GM12878 (cell line): ENCODE data around the gene TDO2. TPM values are rescaled to one million over a fixed set of nuclear protein-coding genes. Genes with fewer than 3 reads are reported as not detected.

Experiments used
- ATAC-seq: fragments of 200-7000 bp; cut with Tn5 transposase; 3 replicates; pipeline ENCODE4 v1.9.1; 2020; ENCODE audit warnings: mild to moderate bottlenecking, moderate library complexity
- BruUV-seq: library from RNA; stranded (reverse); fragments of 400-500 nt; replicated peaks from 2 replicates; lab custom pipeline; 2021; lab: Mats Ljungman, UMichigan
- CTCF ChIA-PET: fragments of 300-600 bp; sonication (Branson Sonifier 250); formaldehyde crosslinking; extraction: SDS; loops from one replicate; lab custom pipeline; 2021; ENCODE audit warnings: inconsistent platforms; lab: Yijun Ruan, JAX
- POLR2A ChIA-PET: fragments of 350-600 bp; formaldehyde crosslinking; extraction: SDS; loops from one replicate; lab custom pipeline; 2021; ENCODE audit warnings: inconsistent platforms; lab: Charles Lee
- RAD21 ChIA-PET: fragments of 300-600 bp; sonication (Branson Sonifier 250); formaldehyde crosslinking; loops from one replicate; lab custom pipeline; 2023; ENCODE audit warnings: antibody characterized with exemption; ENCODE audit not compliant: unreplicated experiment; lab: Charles Lee
- SMC1A ChIA-PET: fragments of 300-600 bp; sonication (Branson Sonifier 250); formaldehyde crosslinking; loops from one replicate; lab custom pipeline; 2023; ENCODE audit not compliant: unreplicated experiment, uncharacterized antibody; lab: Charles Lee
- DNase-seq: peaks from one replicate; pipeline ENCODE4 v3.0.0-alpha.2; 2011; ENCODE audit warnings: low read depth, low spot score
- FAIRE-seq: peaks from 3 replicates; lab custom pipeline; 2011; peaks lifted over from hg19 to GRCh38; lab: Jason Lieb, UNC
- H2AFZ ChIP-seq: 2 replicates; pipeline ENCODE4 v1.6.0; 2011; ENCODE audit warnings: low read depth, low read length, control low read depth; ENCODE audit not compliant: control insufficient read depth
- H3K27ac ChIP-seq: 2 replicates; pipeline ENCODE4 v1.5.1; 2011; ENCODE audit warnings: control low read depth; ENCODE audit not compliant: control insufficient read depth, insufficient read depth
- H3K27me3 ChIP-seq, 2 experiments: replicated peaks in 1 of 2; 2 replicates each; pipeline versions ENCODE4 v1.6.0 to v1.6.1; 2011; ENCODE audit warnings: low read length in 1 of 2; ENCODE audit not compliant: control insufficient read depth in 2 of 2, insufficient read depth in 2 of 2
- H3K36me3 ChIP-seq, 2 experiments: 2 replicates each; pipeline ENCODE4 v1.5.1; 2011; ENCODE audit warnings: low read length in 1 of 2; ENCODE audit not compliant: control insufficient read depth in 2 of 2, insufficient read depth in 2 of 2
- H3K4me1 ChIP-seq: 2 replicates; pipeline ENCODE4 v1.6.1; 2011; ENCODE audit warnings: mild to moderate bottlenecking, low read length, moderate library complexity, mixed read lengths; ENCODE audit not compliant: control insufficient read depth, insufficient read depth
- H3K4me2 ChIP-seq: 2 replicates; pipeline ENCODE4 v1.6.0; 2011; ENCODE audit warnings: control low read depth; ENCODE audit not compliant: control insufficient read depth, insufficient read depth
- H3K4me3 ChIP-seq: fragments of 200-600 bp; sonication (generic); 2 replicates; pipeline ENCODE4 v1.5.1; 2016
- H3K79me2 ChIP-seq: 2 replicates; pipeline ENCODE4 v1.6.0; 2011; ENCODE audit warnings: low read length; ENCODE audit not compliant: control insufficient read depth, insufficient read depth
- H3K9ac ChIP-seq: 2 replicates; pipeline ENCODE4 v1.8.0; 2011; ENCODE audit warnings: low read length, control low read depth, mixed read lengths; ENCODE audit not compliant: control insufficient read depth, insufficient read depth
- H3K9me3 ChIP-seq: replicated peaks from 3 replicates; pipeline ENCODE4 v1.5.1; 2011; ENCODE audit warnings: mild to moderate bottlenecking, low read length; ENCODE audit not compliant: control insufficient read depth, insufficient read depth
- H4K20me1 ChIP-seq: 2 replicates; pipeline ENCODE4 v1.6.0; 2011; ENCODE audit not compliant: control insufficient read depth, insufficient read depth
- CBFB ChIP-seq: IDR thresholded peaks from 2 replicates; pipeline ENCODE4 v1.6.1; 2016; ENCODE audit warnings: antibody characterized with exemption, low read depth
- CBX3 ChIP-seq: fragments of 200-600 bp; sonication (generic); IDR thresholded peaks from 2 replicates; pipeline ENCODE4 v1.6.1; 2016; ENCODE audit warnings: low read depth, borderline replicate concordance
- CUX1 ChIP-seq: IDR thresholded peaks from 2 replicates; pipeline ENCODE4 v1.6.1; 2012; ENCODE audit warnings: improper control_type of control experiment, low read depth, low read length; ENCODE audit not compliant: insufficient replicate concordance
- HDGF ChIP-seq: fragments of 450-650 bp; IDR thresholded peaks from 2 replicates; pipeline ENCODE4 v1.6.1; 2016; ENCODE audit warnings: antibody characterized with exemption
- MXI1 ChIP-seq: fragments of 150-350 bp; IDR thresholded peaks from 2 replicates; pipeline ENCODE4 v1.6.1; 2011; ENCODE audit warnings: low read depth, mild to moderate bottlenecking, inconsistent platforms, low read length, improper control_type of control experiment
- PBX3 ChIP-seq: IDR thresholded peaks from 2 replicates; pipeline ENCODE4 v1.6.1; 2011; ENCODE audit warnings: mild to moderate bottlenecking, low read depth, low read length, moderate library complexity; ENCODE audit not compliant: insufficient replicate concordance
- RFX5 ChIP-seq: IDR thresholded peaks from 2 replicates; pipeline ENCODE4 v1.6.1; 2011; ENCODE audit warnings: low read depth, low read length, improper control_type of control experiment
- SIX5 ChIP-seq: IDR thresholded peaks from 2 replicates; pipeline ENCODE4 v1.6.1; 2011; ENCODE audit warnings: mild to moderate bottlenecking, low read depth, low read length, moderate library complexity; ENCODE audit not compliant: severe bottlenecking
- SREBF2 ChIP-seq: IDR thresholded peaks from 2 replicates; pipeline ENCODE4 v1.6.1; 2012; ENCODE audit warnings: mild to moderate bottlenecking, low read length
- ZNF622 ChIP-seq: fragments of 450-650 bp; IDR thresholded peaks from 2 replicates; pipeline ENCODE4 v1.6.1; 2017; ENCODE audit warnings: mild to moderate bottlenecking, inconsistent platforms
- WGBS: methylation state at CpG from one replicate; pipeline ENCODE4 v1.1.6; 2016; ENCODE audit warnings: low lambda C conversion rate; ENCODE audit not compliant: insufficient replicate concordance, insufficient coverage; ENCODE audit errors: missing lambda C conversion rate; 5-methylcytosine and 5-hydroxymethylcytosine counted together
- in situ Hi-C: fragments of 300-500 bp; cut with MboI; formaldehyde crosslinking; loops from 9 replicates; pipeline ENCODE4 v1.14.3; 2018; ENCODE audit warnings: mixed read lengths
- intact Hi-C: fragments of 100-400 bp; cut with micrococcal nuclease; formaldehyde crosslinking; loops from one replicate; pipeline ENCODE4 v1.14.2; 2022; ENCODE audit not compliant: unreplicated experiment
- polyA plus RNA-seq, 11 experiments: library from polyadenylated mRNA; depleted of rRNA in 4 of 11; unstranded in 6 of 11; stranded (reverse) in 5 of 11; fragments of >200 nt; fragmentation: Nextera tagmentation in 4 of 11; fragmentation: Illumina TruSeq in 1 of 11; extraction: Ambion mirVana in 4 of 11; extraction: Trizol in 1 of 11; gene quantifications; 1 replicate in 1 of 11; 2 replicates in 10 of 11; pipeline versions ENCODE4 v1.2.1 to v1.2.3, GENCODE V29; 2011 to 2016; ENCODE audit warnings: inconsistent platforms in 2 of 11, missing spikeins in 2 of 11, low read depth in 1 of 11
- total RNA-seq, 4 experiments: library from RNA; depleted of rRNA in 3 of 4; stranded (reverse); fragments of >200 nt in 3 of 4; fragmentation: Illumina TruSeq in 1 of 4; extraction: Trizol in 1 of 4; gene quantifications; 2 replicates each; pipeline versions ENCODE4 v1.2.1 to v1.2.3, GENCODE V29; 2013 to 2021
- TF ChIP-seq, protein P1 (sequence below): IDR thresholded peaks from 2 replicates; pipeline ENCODE4 v1.6.1; 2012; ENCODE audit warnings: mild to moderate bottlenecking, low read depth, low read length
- TF ChIP-seq, protein P2 (sequence below): IDR thresholded peaks from 2 replicates; pipeline ENCODE4 v1.6.1; 2012; ENCODE audit warnings: low read depth, low read length, improper control_type of control experiment

Gene TDO2
- total and polyA plus RNA-seq, 10 of the 15 experiments (the other 5 are each of a cell fraction or from before 2014, with no cell fraction given): 0.12 to 1.5 (median 0.23) TPM; not detected in 1

DNA sequence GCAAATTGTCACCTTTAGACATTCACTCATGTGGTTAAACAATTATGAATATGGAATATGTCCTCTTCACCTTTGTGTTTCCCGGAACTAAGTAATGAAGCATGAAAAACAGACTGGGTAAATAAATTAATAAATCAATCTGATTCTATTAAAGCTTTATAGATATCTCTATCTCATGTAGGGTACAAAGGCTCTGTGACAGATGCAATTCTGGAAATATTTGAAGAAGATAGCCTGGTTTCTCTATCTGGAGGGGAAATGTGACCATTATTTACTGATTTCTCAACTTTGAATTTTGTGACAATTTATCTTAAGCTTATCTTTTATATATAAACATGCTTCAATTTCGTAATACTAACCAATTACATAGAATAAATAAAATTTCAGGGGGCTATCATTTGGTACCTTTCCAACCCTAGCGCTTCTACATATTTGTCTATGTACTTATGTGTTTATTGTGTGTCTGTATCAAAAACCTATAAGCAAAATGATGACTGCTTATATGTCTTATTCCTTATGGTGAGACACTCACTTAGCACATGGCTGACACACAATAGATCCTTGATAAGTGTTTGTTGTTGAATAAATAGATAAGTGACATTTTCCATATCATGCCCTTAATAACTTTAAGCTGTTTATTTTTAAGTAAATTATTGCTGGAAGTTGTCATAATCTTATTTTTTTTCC, 40.3 kb downstream of the TDO2 start:
- in situ Hi-C loops (no loop called here), intact Hi-C loops (no loop called here)
- SMC1A ChIA-PET: interaction anchor here (1.0 to 2.2 kb wide), 5 partner anchors 9 to 501 kb away, joined by 3 to 11 read pairs (median 3); partner anchors contain the start of gene CTSO
- H3K9me3 ChIP-seq: no peaks in the 10 kb centered on the region
- no peak overlapping the region for H3K9ac ChIP-seq
- no peak overlapping the region for H3K4me2 ChIP-seq
- no peaks in the 10 kb centered on the region for H3K36me3 ChIP-seq
- no TSS peak for BruUV-seq
- no peak overlapping the region for H3K4me3 ChIP-seq
- 63% methylated on average over 3 of the region's 3 CpGs for WGBS
- no peak overlapping the region for H2AFZ ChIP-seq
- DNase-seq: no peak
- no peaks in the 10 kb centered on the region for H3K4me1 ChIP-seq
- H3K27ac ChIP-seq: no peak overlapping the region
- TF ChIP-seq HDGF: no peak
- TF ChIP-seq PBX3: no peak
- TF ChIP-seq, protein P1, sequence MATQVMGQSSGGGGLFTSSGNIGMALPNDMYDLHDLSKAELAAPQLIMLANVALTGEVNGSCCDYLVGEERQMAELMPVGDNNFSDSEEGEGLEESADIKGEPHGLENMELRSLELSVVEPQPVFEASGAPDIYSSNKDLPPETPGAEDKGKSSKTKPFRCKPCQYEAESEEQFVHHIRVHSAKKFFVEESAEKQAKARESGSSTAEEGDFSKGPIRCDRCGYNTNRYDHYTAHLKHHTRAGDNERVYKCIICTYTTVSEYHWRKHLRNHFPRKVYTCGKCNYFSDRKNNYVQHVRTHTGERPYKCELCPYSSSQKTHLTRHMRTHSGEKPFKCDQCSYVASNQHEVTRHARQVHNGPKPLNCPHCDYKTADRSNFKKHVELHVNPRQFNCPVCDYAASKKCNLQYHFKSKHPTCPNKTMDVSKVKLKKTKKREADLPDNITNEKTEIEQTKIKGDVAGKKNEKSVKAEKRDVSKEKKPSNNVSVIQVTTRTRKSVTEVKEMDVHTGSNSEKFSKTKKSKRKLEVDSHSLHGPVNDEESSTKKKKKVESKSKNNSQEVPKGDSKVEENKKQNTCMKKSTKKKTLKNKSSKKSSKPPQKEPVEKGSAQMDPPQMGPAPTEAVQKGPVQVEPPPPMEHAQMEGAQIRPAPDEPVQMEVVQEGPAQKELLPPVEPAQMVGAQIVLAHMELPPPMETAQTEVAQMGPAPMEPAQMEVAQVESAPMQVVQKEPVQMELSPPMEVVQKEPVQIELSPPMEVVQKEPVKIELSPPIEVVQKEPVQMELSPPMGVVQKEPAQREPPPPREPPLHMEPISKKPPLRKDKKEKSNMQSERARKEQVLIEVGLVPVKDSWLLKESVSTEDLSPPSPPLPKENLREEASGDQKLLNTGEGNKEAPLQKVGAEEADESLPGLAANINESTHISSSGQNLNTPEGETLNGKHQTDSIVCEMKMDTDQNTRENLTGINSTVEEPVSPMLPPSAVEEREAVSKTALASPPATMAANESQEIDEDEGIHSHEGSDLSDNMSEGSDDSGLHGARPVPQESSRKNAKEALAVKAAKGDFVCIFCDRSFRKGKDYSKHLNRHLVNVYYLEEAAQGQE: no peak
- TF ChIP-seq MXI1: no peak
- no peak for TF ChIP-seq SREBF2
- no peak for TF ChIP-seq SIX5
- TF ChIP-seq CBFB: no peak
- TF ChIP-seq, protein P2, sequence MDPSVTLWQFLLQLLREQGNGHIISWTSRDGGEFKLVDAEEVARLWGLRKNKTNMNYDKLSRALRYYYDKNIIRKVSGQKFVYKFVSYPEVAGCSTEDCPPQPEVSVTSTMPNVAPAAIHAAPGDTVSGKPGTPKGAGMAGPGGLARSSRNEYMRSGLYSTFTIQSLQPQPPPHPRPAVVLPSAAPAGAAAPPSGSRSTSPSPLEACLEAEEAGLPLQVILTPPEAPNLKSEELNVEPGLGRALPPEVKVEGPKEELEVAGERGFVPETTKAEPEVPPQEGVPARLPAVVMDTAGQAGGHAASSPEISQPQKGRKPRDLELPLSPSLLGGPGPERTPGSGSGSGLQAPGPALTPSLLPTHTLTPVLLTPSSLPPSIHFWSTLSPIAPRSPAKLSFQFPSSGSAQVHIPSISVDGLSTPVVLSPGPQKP: no peak
- TF ChIP-seq CUX1: no peak
- no peak for TF ChIP-seq ZNF622
- no peak for TF ChIP-seq RFX5
- TF ChIP-seq CBX3: no peak
- TF ChIP-seq, all 136 proteins: peak for 0
- no peak for FAIRE-seq
- CTCF ChIA-PET: interaction anchor here (1.0 to 2.5 kb wide), 2 partner anchors 9 to 112 kb away, joined by 5 to 15 read pairs; partner anchors contain the start of gene CTSO
- H3K27me3 ChIP-seq: no peaks in the 10 kb centered on the region
- H3K79me2 ChIP-seq: no peaks in the 10 kb centered on the region
- RAD21 ChIA-PET: interaction anchor here (0.8 to 0.9 kb wide), 2 partner anchors 10 to 500 kb away, joined by 3 read pairs; partner anchors contain the start of gene CTSO
- POLR2A ChIA-PET: no interaction called here
- no peaks in the 10 kb centered on the region for H4K20me1 ChIP-seq
- no peak for ATAC-seq
